ENCODE data around the gene JUNB. TPM values are rescaled to one million over a fixed set of nuclear protein-coding genes. Genes with fewer than 3 reads are reported as not detected.

Gene JUNB
- total and polyA plus RNA-seq, 2 of the 13 experiments (the other 11 are each of a cell fraction or from before 2014, with no cell fraction given) = 7.7 to 8.2 TPM

DNA sequence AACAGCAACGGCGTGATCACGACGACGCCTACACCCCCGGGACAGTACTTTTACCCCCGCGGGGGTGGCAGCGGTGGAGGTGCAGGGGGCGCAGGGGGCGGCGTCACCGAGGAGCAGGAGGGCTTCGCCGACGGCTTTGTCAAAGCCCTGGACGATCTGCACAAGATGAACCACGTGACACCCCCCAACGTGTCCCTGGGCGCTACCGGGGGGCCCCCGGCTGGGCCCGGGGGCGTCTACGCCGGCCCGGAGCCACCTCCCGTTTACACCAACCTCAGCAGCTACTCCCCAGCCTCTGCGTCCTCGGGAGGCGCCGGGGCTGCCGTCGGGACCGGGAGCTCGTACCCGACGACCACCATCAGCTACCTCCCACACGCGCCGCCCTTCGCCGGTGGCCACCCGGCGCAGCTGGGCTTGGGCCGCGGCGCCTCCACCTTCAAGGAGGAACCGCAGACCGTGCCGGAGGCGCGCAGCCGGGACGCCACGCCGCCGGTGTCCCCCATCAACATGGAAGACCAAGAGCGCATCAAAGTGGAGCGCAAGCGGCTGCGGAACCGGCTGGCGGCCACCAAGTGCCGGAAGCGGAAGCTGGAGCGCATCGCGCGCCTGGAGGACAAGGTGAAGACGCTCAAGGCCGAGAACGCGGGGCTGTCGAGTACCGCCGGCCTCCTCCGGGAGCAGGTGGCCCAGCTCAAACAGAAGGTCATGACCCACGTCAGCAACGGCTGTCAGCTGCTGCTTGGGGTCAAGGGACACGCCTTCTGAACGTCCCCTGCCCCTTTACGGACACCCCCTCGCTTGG is 966 bp downstream of the JUNB start (continued):
- peak; percentile 68 for TF ChIP-seq MEIS2 (CRISPR knock-in tag; IDR thresholded peaks at IDR 0.05)
- TF ChIP-seq, protein P1, sequence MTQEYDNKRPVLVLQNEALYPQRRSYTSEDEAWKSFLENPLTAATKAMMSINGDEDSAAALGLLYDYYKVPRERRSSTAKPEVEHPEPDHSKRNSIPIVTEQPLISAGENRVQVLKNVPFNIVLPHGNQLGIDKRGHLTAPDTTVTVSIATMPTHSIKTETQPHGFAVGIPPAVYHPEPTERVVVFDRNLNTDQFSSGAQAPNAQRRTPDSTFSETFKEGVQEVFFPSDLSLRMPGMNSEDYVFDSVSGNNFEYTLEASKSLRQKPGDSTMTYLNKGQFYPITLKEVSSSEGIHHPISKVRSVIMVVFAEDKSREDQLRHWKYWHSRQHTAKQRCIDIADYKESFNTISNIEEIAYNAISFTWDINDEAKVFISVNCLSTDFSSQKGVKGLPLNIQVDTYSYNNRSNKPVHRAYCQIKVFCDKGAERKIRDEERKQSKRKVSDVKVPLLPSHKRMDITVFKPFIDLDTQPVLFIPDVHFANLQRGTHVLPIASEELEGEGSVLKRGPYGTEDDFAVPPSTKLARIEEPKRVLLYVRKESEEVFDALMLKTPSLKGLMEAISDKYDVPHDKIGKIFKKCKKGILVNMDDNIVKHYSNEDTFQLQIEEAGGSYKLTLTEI (CRISPR knock-in tag; conservative IDR thresholded peaks at IDR 0.05) = no peak
- TF ChIP-seq, protein P2, sequence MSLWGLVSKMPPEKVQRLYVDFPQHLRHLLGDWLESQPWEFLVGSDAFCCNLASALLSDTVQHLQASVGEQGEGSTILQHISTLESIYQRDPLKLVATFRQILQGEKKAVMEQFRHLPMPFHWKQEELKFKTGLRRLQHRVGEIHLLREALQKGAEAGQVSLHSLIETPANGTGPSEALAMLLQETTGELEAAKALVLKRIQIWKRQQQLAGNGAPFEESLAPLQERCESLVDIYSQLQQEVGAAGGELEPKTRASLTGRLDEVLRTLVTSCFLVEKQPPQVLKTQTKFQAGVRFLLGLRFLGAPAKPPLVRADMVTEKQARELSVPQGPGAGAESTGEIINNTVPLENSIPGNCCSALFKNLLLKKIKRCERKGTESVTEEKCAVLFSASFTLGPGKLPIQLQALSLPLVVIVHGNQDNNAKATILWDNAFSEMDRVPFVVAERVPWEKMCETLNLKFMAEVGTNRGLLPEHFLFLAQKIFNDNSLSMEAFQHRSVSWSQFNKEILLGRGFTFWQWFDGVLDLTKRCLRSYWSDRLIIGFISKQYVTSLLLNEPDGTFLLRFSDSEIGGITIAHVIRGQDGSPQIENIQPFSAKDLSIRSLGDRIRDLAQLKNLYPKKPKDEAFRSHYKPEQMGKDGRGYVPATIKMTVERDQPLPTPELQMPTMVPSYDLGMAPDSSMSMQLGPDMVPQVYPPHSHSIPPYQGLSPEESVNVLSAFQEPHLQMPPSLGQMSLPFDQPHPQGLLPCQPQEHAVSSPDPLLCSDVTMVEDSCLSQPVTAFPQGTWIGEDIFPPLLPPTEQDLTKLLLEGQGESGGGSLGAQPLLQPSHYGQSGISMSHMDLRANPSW (CRISPR knock-in tag; IDR thresholded peaks at IDR 0.05; ENCODE audit: borderline replicate concordance) = no peak
- TF ChIP-seq, protein P3, sequence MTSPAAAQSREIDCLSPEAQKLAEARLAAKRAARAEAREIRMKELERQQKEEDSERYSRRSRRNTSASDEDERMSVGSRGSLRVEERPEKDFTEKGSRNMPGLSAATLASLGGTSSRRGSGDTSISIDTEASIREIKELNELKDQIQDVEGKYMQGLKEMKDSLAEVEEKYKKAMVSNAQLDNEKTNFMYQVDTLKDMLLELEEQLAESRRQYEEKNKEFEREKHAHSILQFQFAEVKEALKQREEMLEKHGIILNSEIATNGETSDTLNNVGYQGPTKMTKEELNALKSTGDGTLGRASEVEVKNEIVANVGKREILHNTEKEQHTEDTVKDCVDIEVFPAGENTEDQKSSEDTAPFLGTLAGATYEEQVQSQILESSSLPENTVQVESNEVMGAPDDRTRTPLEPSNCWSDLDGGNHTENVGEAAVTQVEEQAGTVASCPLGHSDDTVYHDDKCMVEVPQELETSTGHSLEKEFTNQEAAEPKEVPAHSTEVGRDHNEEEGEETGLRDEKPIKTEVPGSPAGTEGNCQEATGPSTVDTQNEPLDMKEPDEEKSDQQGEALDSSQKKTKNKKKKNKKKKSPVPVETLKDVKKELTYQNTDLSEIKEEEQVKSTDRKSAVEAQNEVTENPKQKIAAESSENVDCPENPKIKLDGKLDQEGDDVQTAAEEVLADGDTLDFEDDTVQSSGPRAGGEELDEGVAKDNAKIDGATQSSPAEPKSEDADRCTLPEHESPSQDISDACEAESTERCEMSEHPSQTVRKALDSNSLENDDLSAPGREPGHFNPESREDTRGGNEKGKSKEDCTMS (CRISPR knock-in tag; conservative IDR thresholded peaks at IDR 0.05) = no peak
- TF ChIP-seq ZNF747 (CRISPR knock-in tag; IDR thresholded peaks at IDR 0.05; ENCODE audit: borderline replicate concordance) = peak; percentile 59; the same call in 1 of the 2 replicates
- no peak for TF ChIP-seq TOPORS (CRISPR knock-in tag; IDR thresholded peaks at IDR 0.05)
- peak; percentile 58; the same call in 1 of the 2 replicates for TF ChIP-seq ZNF256 (CRISPR knock-in tag; conservative IDR thresholded peaks at IDR 0.05)
- 0 out of 2 replicates have a peak, but pooled peaks have one; percentile 45 for TF ChIP-seq ZNF484 (CRISPR knock-in tag; IDR thresholded peaks at IDR 0.05; ENCODE audit: borderline replicate concordance, low read depth)
- TF ChIP-seq HOXA9 (CRISPR knock-in tag; IDR thresholded peaks at IDR 0.05; ENCODE audit: borderline replicate concordance) = no peak
- no peak for TF ChIP-seq ZFAT (CRISPR knock-in tag; conservative IDR thresholded peaks at IDR 0.05)
- TF ChIP-seq ZZZ3 (CRISPR knock-in tag; IDR thresholded peaks at IDR 0.05; ENCODE audit: borderline replicate concordance) = no peak
- no peak for TF ChIP-seq ZKSCAN5 (CRISPR knock-in tag; IDR thresholded peaks at IDR 0.05)
- TF ChIP-seq ZBTB8A (CRISPR knock-in tag; IDR thresholded peaks at IDR 0.05; ENCODE audit: borderline replicate concordance, low read depth) = no peak
- TF ChIP-seq ZNF20 (CRISPR knock-in tag; IDR thresholded peaks at IDR 0.05) = peak; percentile 27; the same call in 1 of the 2 replicates
- TF ChIP-seq, protein P4, sequence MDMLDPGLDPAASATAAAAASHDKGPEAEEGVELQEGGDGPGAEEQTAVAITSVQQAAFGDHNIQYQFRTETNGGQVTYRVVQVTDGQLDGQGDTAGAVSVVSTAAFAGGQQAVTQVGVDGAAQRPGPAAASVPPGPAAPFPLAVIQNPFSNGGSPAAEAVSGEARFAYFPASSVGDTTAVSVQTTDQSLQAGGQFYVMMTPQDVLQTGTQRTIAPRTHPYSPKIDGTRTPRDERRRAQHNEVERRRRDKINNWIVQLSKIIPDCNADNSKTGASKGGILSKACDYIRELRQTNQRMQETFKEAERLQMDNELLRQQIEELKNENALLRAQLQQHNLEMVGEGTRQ (IDR thresholded peaks at IDR 0.05; ENCODE audit: low read depth, low read length) = 0 out of 2 replicates have a peak, but pooled peaks have one; percentile 38
- TF ChIP-seq, protein P4 (CRISPR knock-in tag; IDR thresholded peaks at IDR 0.05; ENCODE audit: borderline replicate concordance) = peak; percentile 58

Data from HepG2 (cell line).